ENCODE measurements around the gene JDP2. TPM values are rescaled to one million over a fixed set of nuclear protein-coding genes. Genes with fewer than 3 reads are reported as not detected.
A peak's percentile ranks its signal among the peaks of the same experiment; 100 is the strongest.

The JDP2 gene
- total and polyA plus RNA-seq, 2 of the 4 experiments (the other 2 are of a cell fraction), result 35.7 to 38.4 TPM

DNA sequence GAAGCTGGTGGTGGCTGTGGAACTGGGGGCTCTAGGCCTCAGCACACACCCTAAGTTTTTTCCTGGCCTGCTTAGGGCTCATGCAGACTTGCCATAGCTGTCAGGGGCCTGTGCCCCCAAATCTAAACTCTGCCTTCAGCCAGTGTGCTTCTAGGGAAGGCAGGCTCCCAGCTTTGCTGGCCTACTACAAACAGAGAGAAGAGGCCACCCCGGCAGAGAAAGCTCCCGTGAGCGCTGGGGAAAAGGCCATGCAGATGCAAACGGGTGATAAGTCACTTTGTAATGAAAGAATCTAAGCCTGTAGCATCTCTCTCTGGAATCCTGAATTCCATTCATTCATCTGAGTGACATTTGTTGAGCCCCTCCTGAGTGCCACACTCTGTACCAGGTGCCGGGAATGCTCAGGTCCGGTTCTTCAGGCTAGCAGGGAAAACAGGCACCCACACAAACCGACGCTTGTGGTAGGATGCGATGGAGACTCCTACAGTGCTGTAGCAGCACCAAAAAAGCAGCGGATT is 29.9 kb downstream of the JDP2 start:
- ChIA-PET POLR2A (ENCODE audit: unreplicated experiment) (no interaction called here), CTCF (no interaction called here)
- no peak overlapping the region for H2AK5ac ChIP-seq (ENCODE audit: low read depth, low read length)
- H3K4me3 ChIP-seq (ENCODE audit: insufficient read depth, low read depth, low read length), result no peak overlapping the region
- H3K79me1 ChIP-seq (ENCODE audit: low read depth in 1 of 2, low read length in 2 of 2), result peaks cover 46 to 92% of the 10 kb centered on the region in 2 experiments
- WGBS, 2 experiments (ENCODE audit: extremely low coverage in 2 of 2, insufficient read length in 1 of 2), result 60% methylated on average over 3 of the region's 10 CpGs; no CpG with 5 or more reads in 1 of the 2 experiments
- H3K4ac ChIP-seq (ENCODE audit: low read depth, low read length), result no peak overlapping the region
- no peak overlapping the region for H3K9ac ChIP-seq (ENCODE audit: low read depth, low read length)
- H3K4me1 ChIP-seq (ENCODE audit: control insufficient read depth, insufficient read depth, low read length), result peaks cover 52% of the 10 kb centered on the region
- no peak overlapping the region for H3K14ac ChIP-seq (replicated peaks; ENCODE audit: low read depth, low read length)
- TF ChIP-seq RAD21 (IDR thresholded peaks at IDR 0.05; ENCODE audit: low read length), result no peak
- no peak for TF ChIP-seq MAZ (IDR thresholded peaks at IDR 0.05; ENCODE audit: borderline replicate concordance, low read depth, low read length)
- TF ChIP-seq BHLHE40 (IDR thresholded peaks at IDR 0.05; ENCODE audit: low read depth, low read length), result no peak
- TF ChIP-seq CHD1 (IDR thresholded peaks at IDR 0.05; ENCODE audit: low read depth, low read length), result no peak
- TF ChIP-seq POLR2A (IDR thresholded peaks at IDR 0.05; ENCODE audit: low read depth, low read length), result no peak
- TF ChIP-seq SMC3 (IDR thresholded peaks at IDR 0.05; ENCODE audit: low read depth, low read length), result no peak
- TF ChIP-seq, protein P1, sequence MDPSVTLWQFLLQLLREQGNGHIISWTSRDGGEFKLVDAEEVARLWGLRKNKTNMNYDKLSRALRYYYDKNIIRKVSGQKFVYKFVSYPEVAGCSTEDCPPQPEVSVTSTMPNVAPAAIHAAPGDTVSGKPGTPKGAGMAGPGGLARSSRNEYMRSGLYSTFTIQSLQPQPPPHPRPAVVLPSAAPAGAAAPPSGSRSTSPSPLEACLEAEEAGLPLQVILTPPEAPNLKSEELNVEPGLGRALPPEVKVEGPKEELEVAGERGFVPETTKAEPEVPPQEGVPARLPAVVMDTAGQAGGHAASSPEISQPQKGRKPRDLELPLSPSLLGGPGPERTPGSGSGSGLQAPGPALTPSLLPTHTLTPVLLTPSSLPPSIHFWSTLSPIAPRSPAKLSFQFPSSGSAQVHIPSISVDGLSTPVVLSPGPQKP (IDR thresholded peaks at IDR 0.05; ENCODE audit: borderline replicate concordance, low read depth, low read length), result no peak
- TF ChIP-seq, protein P2, sequence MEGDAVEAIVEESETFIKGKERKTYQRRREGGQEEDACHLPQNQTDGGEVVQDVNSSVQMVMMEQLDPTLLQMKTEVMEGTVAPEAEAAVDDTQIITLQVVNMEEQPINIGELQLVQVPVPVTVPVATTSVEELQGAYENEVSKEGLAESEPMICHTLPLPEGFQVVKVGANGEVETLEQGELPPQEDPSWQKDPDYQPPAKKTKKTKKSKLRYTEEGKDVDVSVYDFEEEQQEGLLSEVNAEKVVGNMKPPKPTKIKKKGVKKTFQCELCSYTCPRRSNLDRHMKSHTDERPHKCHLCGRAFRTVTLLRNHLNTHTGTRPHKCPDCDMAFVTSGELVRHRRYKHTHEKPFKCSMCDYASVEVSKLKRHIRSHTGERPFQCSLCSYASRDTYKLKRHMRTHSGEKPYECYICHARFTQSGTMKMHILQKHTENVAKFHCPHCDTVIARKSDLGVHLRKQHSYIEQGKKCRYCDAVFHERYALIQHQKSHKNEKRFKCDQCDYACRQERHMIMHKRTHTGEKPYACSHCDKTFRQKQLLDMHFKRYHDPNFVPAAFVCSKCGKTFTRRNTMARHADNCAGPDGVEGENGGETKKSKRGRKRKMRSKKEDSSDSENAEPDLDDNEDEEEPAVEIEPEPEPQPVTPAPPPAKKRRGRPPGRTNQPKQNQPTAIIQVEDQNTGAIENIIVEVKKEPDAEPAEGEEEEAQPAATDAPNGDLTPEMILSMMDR (conservative IDR thresholded peaks at IDR 0.05; ENCODE audit: low read depth, low read length), result no peak
- TF ChIP-seq MXI1 (IDR thresholded peaks at IDR 0.05; ENCODE audit: borderline replicate concordance, low read depth, low read length), result no peak
- no peak for TF ChIP-seq FOS (IDR thresholded peaks at IDR 0.05; ENCODE audit: low read depth, low read length)
- TF ChIP-seq, protein P3, sequence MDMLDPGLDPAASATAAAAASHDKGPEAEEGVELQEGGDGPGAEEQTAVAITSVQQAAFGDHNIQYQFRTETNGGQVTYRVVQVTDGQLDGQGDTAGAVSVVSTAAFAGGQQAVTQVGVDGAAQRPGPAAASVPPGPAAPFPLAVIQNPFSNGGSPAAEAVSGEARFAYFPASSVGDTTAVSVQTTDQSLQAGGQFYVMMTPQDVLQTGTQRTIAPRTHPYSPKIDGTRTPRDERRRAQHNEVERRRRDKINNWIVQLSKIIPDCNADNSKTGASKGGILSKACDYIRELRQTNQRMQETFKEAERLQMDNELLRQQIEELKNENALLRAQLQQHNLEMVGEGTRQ (IDR thresholded peaks at IDR 0.05; ENCODE audit: low read depth, low read length), result no peak
- TF ChIP-seq MAFK (IDR thresholded peaks at IDR 0.05; ENCODE audit: low read depth, low read length), result no peak
- dilution Hi-C loops (cut with HindIII; ENCODE audit: low sequenced_read_pairs, unreplicated experiment), result no loop called here
- H2BK20ac ChIP-seq (ENCODE audit: low read depth, low read length), result no peak overlapping the region
- H3K23ac ChIP-seq (ENCODE audit: low read depth, low read length), result peak overlapping the region; percentile 29; the same call in 1 of the 2 replicates
- intact Hi-C loops (cut with micrococcal nuclease), result no loop called here
- no peak overlapping the region for H3K4me2 ChIP-seq (ENCODE audit: low read depth, low read length)
- in situ Hi-C loops (cut with MboI; ENCODE audit: low sequenced_read_pairs), result no loop called here
- H3K56ac ChIP-seq (ENCODE audit: extremely low read depth, insufficient read depth, low read length), result no peak overlapping the region
- H3K27me3 ChIP-seq (ENCODE audit: control insufficient read depth, insufficient read depth, low read length), result no peaks in the 10 kb centered on the region
- no peak overlapping the region for H3K18ac ChIP-seq (ENCODE audit: low read depth, low read length)
- no peak overlapping the region for H2BK15ac ChIP-seq (ENCODE audit: low read depth, low read length)
- ATAC-seq (ENCODE audit: low read depth) (no peak), DNase-seq (no peak)
- peaks cover 91% of the 10 kb centered on the region for H4K20me1 ChIP-seq (ENCODE audit: insufficient read depth, low read length)
- no peak overlapping the region for H3K27ac ChIP-seq (ENCODE audit: insufficient read depth, low read length)
- no peak overlapping the region for H2AFZ ChIP-seq (replicated peaks; ENCODE audit: low read length, poor library complexity)
- H4K8ac ChIP-seq (ENCODE audit: low read depth in 2 of 2, low read length in 2 of 2), result no peak overlapping the region
- H4K91ac ChIP-seq (ENCODE audit: insufficient read depth, low read depth, low read length), result no peak overlapping the region
- H2BK120ac ChIP-seq (ENCODE audit: low read depth, low read length), result no peak overlapping the region
- no peak overlapping the region for H4K5ac ChIP-seq (ENCODE audit: low read depth, low read length)
- H3K9me3 ChIP-seq (ENCODE audit: control insufficient read depth, insufficient read depth, low read length), result no peaks in the 10 kb centered on the region
- H2BK5ac ChIP-seq (ENCODE audit: low read depth, low read length, poor library complexity, severe bottlenecking), result no peak overlapping the region
- peaks cover 38% of the 10 kb centered on the region for H3K36me3 ChIP-seq (ENCODE audit: control insufficient read depth, insufficient read depth, low read length)
- H2AK9ac ChIP-seq (replicated peaks; ENCODE audit: low read depth, low read length, poor library complexity), result no peak overlapping the region
- H3K9me1 ChIP-seq (ENCODE audit: insufficient read depth, low read length), result peaks cover 50% of the 10 kb centered on the region
- no TSS peak for BruUV-seq (replicated peaks)
